Stimulated activated naive CD8-positive, alpha-beta T cell treated with anti-CD3 and anti-CD28 coated beads, Interleukin-15, Interleukin-2, amounts not matched to agents 100 ng/mL and 50 ng/mL, for 24 hours (primary cell): ENCODE results near the gene PLD6.
A peak's percentile ranks its signal among the peaks of the same experiment; 100 is the strongest.

Experiments
- H3K27ac Mint-ChIP-seq: one replicate; pipeline ENCODE4 v1.8.0; 2021; ENCODE audit warnings: mild to moderate bottlenecking, mixed read lengths
- H3K27me3 Mint-ChIP-seq: one replicate; pipeline ENCODE4 v1.8.0; 2021; ENCODE audit warnings: mixed read lengths
- H3K36me3 Mint-ChIP-seq: one replicate; pipeline ENCODE4 v1.8.0; 2021; ENCODE audit warnings: low read depth, mixed read lengths
- H3K4me1 Mint-ChIP-seq: one replicate; pipeline ENCODE4 v1.8.0; 2021; ENCODE audit warnings: low read depth, mixed read lengths
- H3K4me3 Mint-ChIP-seq: one replicate; pipeline ENCODE4 v1.8.0; 2021; ENCODE audit warnings: mild to moderate bottlenecking, mixed read lengths
- H3K9me3 Mint-ChIP-seq: one replicate; pipeline ENCODE4 v1.8.0; 2021; ENCODE audit warnings: mixed read lengths

PLD6 gene

GRCh38 chr17:17232303-17232621 is 26.1 kb upstream of the PLD6 start:
- no peak overlapping the region for H3K4me3 Mint-ChIP-seq
- peaks cover 13% of the 10 kb centered on the region for H3K36me3 Mint-ChIP-seq
- no peaks in the 10 kb centered on the region for H3K27me3 Mint-ChIP-seq
- no peak overlapping the region for H3K27ac Mint-ChIP-seq
- no peaks in the 10 kb centered on the region for H3K9me3 Mint-ChIP-seq
- peaks cover 18% of the 10 kb centered on the region for H3K4me1 Mint-ChIP-seq

- H3K27ac Mint-ChIP-seq, result no peak overlapping the region
- peaks cover 13% of the 10 kb centered on the region for H3K36me3 Mint-ChIP-seq
- no peaks in the 10 kb centered on the region for H3K27me3 Mint-ChIP-seq
- H3K4me1 Mint-ChIP-seq, result peaks cover 16% of the 10 kb centered on the region
- H3K9me3 Mint-ChIP-seq, result no peaks in the 10 kb centered on the region
- H3K4me3 Mint-ChIP-seq, result no peak overlapping the region
Measured at GRCh38 chr17:17231621-17232302, 25.6 kb upstream of the PLD6 start.

- Mint-ChIP-seq H3K9me3 (no peaks in the 10 kb centered on the region), H3K4me1 (no peaks in the 10 kb centered on the region), H3K36me3 (peaks cover 23% of the 10 kb centered on the region), H3K27me3 (no peaks in the 10 kb centered on the region), H3K4me3 (no peak overlapping the region), H3K27ac (no peak overlapping the region)
Measured at GRCh38 chr17:17229416-17230384, 23.6 kb upstream of the PLD6 start.

- Mint-ChIP-seq H3K4me1 (no peaks in the 10 kb centered on the region), H3K9me3 (no peaks in the 10 kb centered on the region), H3K4me3 (no peak overlapping the region), H3K27ac (no peak overlapping the region), H3K36me3 (peaks cover 30% of the 10 kb centered on the region), H3K27me3 (no peaks in the 10 kb centered on the region)
Measured at GRCh38 chr17:17228521-17229279, 22.6 kb upstream of the PLD6 start.

- H3K4me3 Mint-ChIP-seq, result no peak overlapping the region
- no peaks in the 10 kb centered on the region for H3K9me3 Mint-ChIP-seq
- no peaks in the 10 kb centered on the region for H3K27me3 Mint-ChIP-seq
- H3K4me1 Mint-ChIP-seq, result no peaks in the 10 kb centered on the region
- no peak overlapping the region for H3K27ac Mint-ChIP-seq
- peaks cover 36% of the 10 kb centered on the region for H3K36me3 Mint-ChIP-seq
Measured at GRCh38 chr17:17227608-17228520, 21.7 kb upstream of the PLD6 start.

GRCh38 chr17:17226451-17227265 is 20.5 kb upstream of the PLD6 start:
- H3K9me3 Mint-ChIP-seq, result no peaks in the 10 kb centered on the region
- H3K27ac Mint-ChIP-seq, result no peak overlapping the region
- no peaks in the 10 kb centered on the region for H3K4me1 Mint-ChIP-seq
- no peaks in the 10 kb centered on the region for H3K27me3 Mint-ChIP-seq
- H3K36me3 Mint-ChIP-seq, result peaks cover 32% of the 10 kb centered on the region
- no peak overlapping the region for H3K4me3 Mint-ChIP-seq

GRCh38 chr17:17225901-17226300 is 19.8 kb upstream of the PLD6 start:
- Mint-ChIP-seq H3K4me3 (no peak overlapping the region), H3K36me3 (peaks cover 31% of the 10 kb centered on the region), H3K27me3 (no peaks in the 10 kb centered on the region), H3K9me3 (no peaks in the 10 kb centered on the region), H3K27ac (no peak overlapping the region), H3K4me1 (no peaks in the 10 kb centered on the region)

GRCh38 chr17:17224137-17224536 is 18.0 kb upstream of the PLD6 start:
- H3K4me1 Mint-ChIP-seq, result no peaks in the 10 kb centered on the region
- H3K27ac Mint-ChIP-seq, result no peak overlapping the region
- no peaks in the 10 kb centered on the region for H3K9me3 Mint-ChIP-seq
- H3K4me3 Mint-ChIP-seq, result no peak overlapping the region
- H3K27me3 Mint-ChIP-seq, result no peaks in the 10 kb centered on the region
- peaks cover 35% of the 10 kb centered on the region for H3K36me3 Mint-ChIP-seq

GRCh38 chr17:17223736-17224135 is 17.6 kb upstream of the PLD6 start:
- Mint-ChIP-seq H3K9me3 (no peaks in the 10 kb centered on the region), H3K27ac (no peak overlapping the region), H3K4me3 (no peak overlapping the region), H3K36me3 (peaks cover 34% of the 10 kb centered on the region), H3K4me1 (no peaks in the 10 kb centered on the region), H3K27me3 (no peaks in the 10 kb centered on the region)

- no peaks in the 10 kb centered on the region for H3K9me3 Mint-ChIP-seq
- H3K4me3 Mint-ChIP-seq, result no peak overlapping the region
- H3K27me3 Mint-ChIP-seq, result no peaks in the 10 kb centered on the region
- H3K4me1 Mint-ChIP-seq, result no peaks in the 10 kb centered on the region
- H3K36me3 Mint-ChIP-seq, result peaks cover 50% of the 10 kb centered on the region
- H3K27ac Mint-ChIP-seq, result no peak overlapping the region
Measured at GRCh38 chr17:17221329-17221728, 15.2 kb upstream of the PLD6 start.

GRCh38 chr17:17220529-17220928 is 14.4 kb upstream of the PLD6 start:
- Mint-ChIP-seq H3K4me1 (no peaks in the 10 kb centered on the region), H3K36me3 (peaks cover 52% of the 10 kb centered on the region), H3K4me3 (no peak overlapping the region), H3K9me3 (no peaks in the 10 kb centered on the region), H3K27me3 (no peaks in the 10 kb centered on the region), H3K27ac (no peak overlapping the region)

- H3K4me3 Mint-ChIP-seq, result no peak overlapping the region
- peak overlapping the region; percentile 26 for H3K27ac Mint-ChIP-seq
- H3K36me3 Mint-ChIP-seq, result peaks cover 36% of the 10 kb centered on the region
- H3K9me3 Mint-ChIP-seq, result no peaks in the 10 kb centered on the region
- no peaks in the 10 kb centered on the region for H3K4me1 Mint-ChIP-seq
- no peaks in the 10 kb centered on the region for H3K27me3 Mint-ChIP-seq
Measured at GRCh38 chr17:17217995-17218394, 11.9 kb upstream of the PLD6 start.

GRCh38 chr17:17216776-17217175 is 10.6 kb upstream of the PLD6 start:
- Mint-ChIP-seq H3K4me3 (no peak overlapping the region), H3K9me3 (no peaks in the 10 kb centered on the region), H3K27ac (no peak overlapping the region), H3K27me3 (no peaks in the 10 kb centered on the region), H3K4me1 (no peaks in the 10 kb centered on the region), H3K36me3 (peaks cover 35% of the 10 kb centered on the region)
